ENCODE results near the gene CSNK1A1. TPM values are rescaled to one million over a fixed set of nuclear protein-coding genes. Genes with fewer than 3 reads are reported as not detected.
A peak's percentile ranks its signal among the peaks of the same experiment; 100 is the strongest.

The CSNK1A1 gene
- polyA plus RNA-seq, 2 of the 4 experiments (the other 2 are of a cell fraction) = 123 to 218 TPM

DNA sequence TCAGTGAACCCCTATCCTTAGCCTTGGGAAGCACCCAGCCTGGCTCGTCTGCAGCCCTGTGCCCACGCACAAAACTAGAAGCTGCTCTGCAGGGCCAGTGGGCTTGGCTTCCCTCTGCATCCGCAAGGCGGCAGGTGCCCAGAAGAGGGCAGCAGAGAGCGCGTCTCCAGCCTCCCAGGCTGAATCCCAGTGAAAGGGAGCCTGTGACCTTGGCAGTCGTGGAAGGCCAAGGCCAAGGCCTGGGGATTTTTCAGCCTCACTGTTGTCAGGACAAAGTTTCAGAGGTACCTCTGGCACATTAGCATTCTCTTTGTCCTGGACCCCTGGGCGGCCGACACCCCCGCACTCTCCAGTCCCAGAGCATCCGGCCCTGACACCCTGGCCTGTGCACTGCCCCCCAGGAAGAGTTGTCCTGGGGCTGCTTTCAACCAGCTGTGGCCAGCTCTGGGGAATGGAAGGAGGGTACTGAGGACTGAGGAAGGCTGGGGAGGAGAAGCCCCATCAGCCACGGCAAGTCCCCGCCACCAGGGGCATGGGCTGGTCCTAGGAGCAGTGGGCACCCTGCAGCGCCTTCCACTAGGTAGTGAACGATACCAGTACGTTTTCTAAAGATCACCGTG, 108.6 kb downstream of the CSNK1A1 start:
- no peak overlapping the region for H3K4me3 ChIP-seq
- peak overlapping the region; percentile 56 to 83 for H3K27ac ChIP-seq
- CTCF ChIA-PET = interaction anchor here (0.7 to 52.1 kb wide), 39 partner anchors 9 to 178 kb away, joined by 3 to 1709 read pairs (median 7); partner anchors contain the start of genes ARHGEF37, CSNK1A1, GRPEL2 and IL17B
- 0 out of 3 replicates have a peak overlapping the region, but pooled peaks have one; percentile 9 for H3K4me2 ChIP-seq
- ATAC-seq (peak; percentile 77 to 85), DNase-seq (ENCODE audit: low read depth in 1 of 2, low spot score in 1 of 2) (peak; percentile 74 to 78), FAIRE-seq (no peak)
- WGBS (ENCODE audit: missing lambda C conversion rate) = 43% methylated on average over 16 of the region's 17 CpGs
- POLR2A ChIA-PET = interaction anchor here (1.4 to 3.7 kb wide), 2 partner anchors 107 to 109 kb away, joined by 4 to 17 read pairs; partner anchors contain the start of gene CSNK1A1
- H3K4me1 ChIP-seq = peaks cover 39% of the 10 kb centered on the region
- no peaks in the 10 kb centered on the region for H3K9me3 ChIP-seq
- TF ChIP-seq RAD21 (conservative IDR thresholded peaks at IDR 0.05 in 1 of 2, IDR thresholded peaks at IDR 0.05 in 1 of 2) (peak; percentile 82 to 85), NR3C1 (IDR thresholded peaks at IDR 0.05) (no peak), CBX2 (IDR thresholded peaks at IDR 0.05; ENCODE audit: borderline replicate concordance, low read depth) (no peak), CHD2 (IDR thresholded peaks at IDR 0.05; ENCODE audit: low read length, partially characterized antibody) (no peak), ZNF302 (CRISPR knock-in tag; IDR thresholded peaks at IDR 0.05) (no peak), CHD4 (IDR thresholded peaks at IDR 0.05; ENCODE audit: borderline replicate concordance) (no peak), NFE2L2 (conservative IDR thresholded peaks at IDR 0.05; ENCODE audit: low read length) (no peak), KDM5A (IDR thresholded peaks at IDR 0.05) (no peak), CEBPB (IDR thresholded peaks at IDR 0.05) (no peak), HOXB13 (CRISPR knock-in tag; IDR thresholded peaks at IDR 0.05; ENCODE audit: low read depth) (no peak), ESRRA (IDR thresholded peaks at IDR 0.05; ENCODE audit: borderline replicate concordance, low read length) (peak; percentile 87), TP53 (CRISPR knock-in tag; IDR thresholded peaks at IDR 0.05) (no peak), JUNB (IDR thresholded peaks at IDR 0.05) (no peak), SREBF2 (IDR thresholded peaks at IDR 0.05) (no peak), HEYL (CRISPR knock-in tag; IDR thresholded peaks at IDR 0.05) (no peak), PHF8 (IDR thresholded peaks at IDR 0.05; ENCODE audit: borderline replicate concordance, low read depth) (no peak), RCOR1 (IDR thresholded peaks at IDR 0.05; ENCODE audit: low read depth, low read length) (no peak), SMC3 (IDR thresholded peaks at IDR 0.05) (peak; percentile 84), NPAS2 (CRISPR knock-in tag; IDR thresholded peaks at IDR 0.05; ENCODE audit: borderline replicate concordance) (no peak), POLR2A (IDR thresholded peaks at IDR 0.05; ENCODE audit: low read length) (no peak), HMGXB4 (CRISPR knock-in tag; IDR thresholded peaks at IDR 0.05; ENCODE audit: borderline replicate concordance) (no peak), HOXA7 (CRISPR knock-in tag; IDR thresholded peaks at IDR 0.05) (no peak), CBX8 (IDR thresholded peaks at IDR 0.05) (no peak)
- TF ChIP-seq, protein P1, sequence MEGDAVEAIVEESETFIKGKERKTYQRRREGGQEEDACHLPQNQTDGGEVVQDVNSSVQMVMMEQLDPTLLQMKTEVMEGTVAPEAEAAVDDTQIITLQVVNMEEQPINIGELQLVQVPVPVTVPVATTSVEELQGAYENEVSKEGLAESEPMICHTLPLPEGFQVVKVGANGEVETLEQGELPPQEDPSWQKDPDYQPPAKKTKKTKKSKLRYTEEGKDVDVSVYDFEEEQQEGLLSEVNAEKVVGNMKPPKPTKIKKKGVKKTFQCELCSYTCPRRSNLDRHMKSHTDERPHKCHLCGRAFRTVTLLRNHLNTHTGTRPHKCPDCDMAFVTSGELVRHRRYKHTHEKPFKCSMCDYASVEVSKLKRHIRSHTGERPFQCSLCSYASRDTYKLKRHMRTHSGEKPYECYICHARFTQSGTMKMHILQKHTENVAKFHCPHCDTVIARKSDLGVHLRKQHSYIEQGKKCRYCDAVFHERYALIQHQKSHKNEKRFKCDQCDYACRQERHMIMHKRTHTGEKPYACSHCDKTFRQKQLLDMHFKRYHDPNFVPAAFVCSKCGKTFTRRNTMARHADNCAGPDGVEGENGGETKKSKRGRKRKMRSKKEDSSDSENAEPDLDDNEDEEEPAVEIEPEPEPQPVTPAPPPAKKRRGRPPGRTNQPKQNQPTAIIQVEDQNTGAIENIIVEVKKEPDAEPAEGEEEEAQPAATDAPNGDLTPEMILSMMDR (IDR thresholded peaks at IDR 0.05) = peak; percentile 91
- TF ChIP-seq, protein P2, sequence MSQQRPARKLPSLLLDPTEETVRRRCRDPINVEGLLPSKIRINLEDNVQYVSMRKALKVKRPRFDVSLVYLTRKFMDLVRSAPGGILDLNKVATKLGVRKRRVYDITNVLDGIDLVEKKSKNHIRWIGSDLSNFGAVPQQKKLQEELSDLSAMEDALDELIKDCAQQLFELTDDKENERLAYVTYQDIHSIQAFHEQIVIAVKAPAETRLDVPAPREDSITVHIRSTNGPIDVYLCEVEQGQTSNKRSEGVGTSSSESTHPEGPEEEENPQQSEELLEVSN (IDR thresholded peaks at IDR 0.05; ENCODE audit: borderline replicate concordance, low read depth) = no peak
- TF ChIP-seq, protein P3, sequence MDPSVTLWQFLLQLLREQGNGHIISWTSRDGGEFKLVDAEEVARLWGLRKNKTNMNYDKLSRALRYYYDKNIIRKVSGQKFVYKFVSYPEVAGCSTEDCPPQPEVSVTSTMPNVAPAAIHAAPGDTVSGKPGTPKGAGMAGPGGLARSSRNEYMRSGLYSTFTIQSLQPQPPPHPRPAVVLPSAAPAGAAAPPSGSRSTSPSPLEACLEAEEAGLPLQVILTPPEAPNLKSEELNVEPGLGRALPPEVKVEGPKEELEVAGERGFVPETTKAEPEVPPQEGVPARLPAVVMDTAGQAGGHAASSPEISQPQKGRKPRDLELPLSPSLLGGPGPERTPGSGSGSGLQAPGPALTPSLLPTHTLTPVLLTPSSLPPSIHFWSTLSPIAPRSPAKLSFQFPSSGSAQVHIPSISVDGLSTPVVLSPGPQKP (IDR thresholded peaks at IDR 0.05; ENCODE audit: low read depth, low read length) = no peak
- TF ChIP-seq, protein P4, sequence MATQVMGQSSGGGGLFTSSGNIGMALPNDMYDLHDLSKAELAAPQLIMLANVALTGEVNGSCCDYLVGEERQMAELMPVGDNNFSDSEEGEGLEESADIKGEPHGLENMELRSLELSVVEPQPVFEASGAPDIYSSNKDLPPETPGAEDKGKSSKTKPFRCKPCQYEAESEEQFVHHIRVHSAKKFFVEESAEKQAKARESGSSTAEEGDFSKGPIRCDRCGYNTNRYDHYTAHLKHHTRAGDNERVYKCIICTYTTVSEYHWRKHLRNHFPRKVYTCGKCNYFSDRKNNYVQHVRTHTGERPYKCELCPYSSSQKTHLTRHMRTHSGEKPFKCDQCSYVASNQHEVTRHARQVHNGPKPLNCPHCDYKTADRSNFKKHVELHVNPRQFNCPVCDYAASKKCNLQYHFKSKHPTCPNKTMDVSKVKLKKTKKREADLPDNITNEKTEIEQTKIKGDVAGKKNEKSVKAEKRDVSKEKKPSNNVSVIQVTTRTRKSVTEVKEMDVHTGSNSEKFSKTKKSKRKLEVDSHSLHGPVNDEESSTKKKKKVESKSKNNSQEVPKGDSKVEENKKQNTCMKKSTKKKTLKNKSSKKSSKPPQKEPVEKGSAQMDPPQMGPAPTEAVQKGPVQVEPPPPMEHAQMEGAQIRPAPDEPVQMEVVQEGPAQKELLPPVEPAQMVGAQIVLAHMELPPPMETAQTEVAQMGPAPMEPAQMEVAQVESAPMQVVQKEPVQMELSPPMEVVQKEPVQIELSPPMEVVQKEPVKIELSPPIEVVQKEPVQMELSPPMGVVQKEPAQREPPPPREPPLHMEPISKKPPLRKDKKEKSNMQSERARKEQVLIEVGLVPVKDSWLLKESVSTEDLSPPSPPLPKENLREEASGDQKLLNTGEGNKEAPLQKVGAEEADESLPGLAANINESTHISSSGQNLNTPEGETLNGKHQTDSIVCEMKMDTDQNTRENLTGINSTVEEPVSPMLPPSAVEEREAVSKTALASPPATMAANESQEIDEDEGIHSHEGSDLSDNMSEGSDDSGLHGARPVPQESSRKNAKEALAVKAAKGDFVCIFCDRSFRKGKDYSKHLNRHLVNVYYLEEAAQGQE (IDR thresholded peaks at IDR 0.05) = no peak
- TF ChIP-seq, protein P5, sequence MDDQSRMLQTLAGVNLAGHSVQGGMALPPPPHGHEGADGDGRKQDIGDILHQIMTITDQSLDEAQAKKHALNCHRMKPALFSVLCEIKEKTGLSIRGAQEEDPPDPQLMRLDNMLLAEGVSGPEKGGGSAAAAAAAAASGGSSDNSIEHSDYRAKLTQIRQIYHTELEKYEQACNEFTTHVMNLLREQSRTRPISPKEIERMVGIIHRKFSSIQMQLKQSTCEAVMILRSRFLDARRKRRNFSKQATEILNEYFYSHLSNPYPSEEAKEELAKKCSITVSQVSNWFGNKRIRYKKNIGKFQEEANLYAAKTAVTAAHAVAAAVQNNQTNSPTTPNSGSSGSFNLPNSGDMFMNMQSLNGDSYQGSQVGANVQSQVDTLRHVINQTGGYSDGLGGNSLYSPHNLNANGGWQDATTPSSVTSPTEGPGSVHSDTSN (IDR thresholded peaks at IDR 0.05) = no peak
- TF ChIP-seq, protein P6, sequence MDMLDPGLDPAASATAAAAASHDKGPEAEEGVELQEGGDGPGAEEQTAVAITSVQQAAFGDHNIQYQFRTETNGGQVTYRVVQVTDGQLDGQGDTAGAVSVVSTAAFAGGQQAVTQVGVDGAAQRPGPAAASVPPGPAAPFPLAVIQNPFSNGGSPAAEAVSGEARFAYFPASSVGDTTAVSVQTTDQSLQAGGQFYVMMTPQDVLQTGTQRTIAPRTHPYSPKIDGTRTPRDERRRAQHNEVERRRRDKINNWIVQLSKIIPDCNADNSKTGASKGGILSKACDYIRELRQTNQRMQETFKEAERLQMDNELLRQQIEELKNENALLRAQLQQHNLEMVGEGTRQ (IDR thresholded peaks at IDR 0.05) = no peak

Data from A549 (cell line).